DOHH2 (cell line): ENCODE results near the gene CSNK2A2.
A peak's percentile ranks its signal among the peaks of the same experiment; 100 is the strongest.

Experiments
- H3F3A ChIP-seq: fragments of 200-600 bp; sonication (generic), shearing (Covaris generic); 2 replicates; pipeline ENCODE4 v1.6.0; 2016; ENCODE audit warnings: antibody characterized with exemption, mild to moderate bottlenecking; ENCODE audit not compliant: control insufficient read depth, insufficient read depth
- H3K27ac ChIP-seq: fragments of 200-600 bp; sonication (generic); 2 replicates; pipeline ENCODE4 v1.5.1; 2014; ENCODE audit warnings: low read depth, mild to moderate bottlenecking, low read length, moderate library complexity
- H3K27me3 ChIP-seq: fragments of 200-600 bp; sonication (generic); 2 replicates; pipeline ENCODE4 v1.6.1; 2014; ENCODE audit warnings: mild to moderate bottlenecking, low read length, mixed read lengths; ENCODE audit not compliant: control insufficient read depth
- H3K36me3 ChIP-seq: fragments of 200-600 bp; sonication (generic); 2 replicates; pipeline ENCODE4 v1.6.1; 2014; ENCODE audit warnings: mild to moderate bottlenecking, low read length, moderate library complexity, mixed read lengths; ENCODE audit not compliant: control insufficient read depth
- H3K4me1 ChIP-seq: fragments of 200-600 bp; sonication (generic); 2 replicates; pipeline ENCODE4 v1.6.1; 2014; ENCODE audit warnings: mild to moderate bottlenecking, low read length, mixed read lengths; ENCODE audit not compliant: control insufficient read depth
- H3K4me2 ChIP-seq: fragments of 200-600 bp; sonication (generic); 2 replicates; pipeline ENCODE4 v1.6.0; 2014; ENCODE audit warnings: mild to moderate bottlenecking, low read length, moderate library complexity
- H3K4me3 ChIP-seq: fragments of 200-600 bp; sonication (generic); 2 replicates; pipeline ENCODE4 v1.5.1; 2014; ENCODE audit warnings: mild to moderate bottlenecking, low read length, mixed read lengths
- H3K79me2 ChIP-seq: fragments of 200-600 bp; sonication (generic); 2 replicates; pipeline ENCODE4 v1.6.1; 2014; ENCODE audit warnings: mild to moderate bottlenecking, low read length, mixed read lengths; ENCODE audit not compliant: control insufficient read depth
- H3K9me2 ChIP-seq: fragments of 200-600 bp; sonication (generic); replicated peaks from 2 replicates; pipeline ENCODE4 v1.6.1; 2014; ENCODE audit warnings: mild to moderate bottlenecking, low read length, mixed read lengths; ENCODE audit not compliant: control insufficient read depth
- H3K9me3 ChIP-seq: fragments of 200-600 bp; sonication (generic); 2 replicates; pipeline ENCODE4 v1.6.1; 2014; ENCODE audit warnings: antibody characterized with exemption, low read length, mixed read lengths; ENCODE audit not compliant: control insufficient read depth, insufficient read depth
- H4K20me1 ChIP-seq: fragments of 200-600 bp; sonication (generic); 2 replicates; pipeline ENCODE4 v1.6.0; 2014; ENCODE audit warnings: low read depth, mild to moderate bottlenecking, antibody characterized with exemption, low read length, moderate library complexity; ENCODE audit not compliant: control insufficient read depth, insufficient read depth
- CTCF ChIP-seq: fragments of 200-600 bp; sonication (generic); IDR thresholded peaks from one replicate; pipeline ENCODE4 v1.5.1; 2014; ENCODE audit warnings: antibody characterized with exemption, mild to moderate bottlenecking, low read depth, low read length; ENCODE audit not compliant: poor library complexity, severe bottlenecking
- EZH2phosphoT487 ChIP-seq: fragments of 200-600 bp; sonication (generic); IDR thresholded peaks from 2 replicates; pipeline ENCODE4 v1.6.1; 2017; ENCODE audit warnings: borderline replicate concordance, mild to moderate bottlenecking, antibody characterized with exemption, low read length, moderate library complexity, mixed read lengths

Gene CSNK2A2

GRCh38 chr16:58198022-58198683, at the start of gene CSNK2A2:
TSS of gene CSNK2A2 (minus strand) at chr16:58198106. CDS start at chr16:58197736, 370 bp downstream.
- peak within 1 kb of the TSS; percentile 83 for H3K4me3 ChIP-seq
- no peak for TF ChIP-seq EZH2phosphoT487
- TF ChIP-seq CTCF, result no peak
- no peaks in the 10 kb centered on the region for H3K9me3 ChIP-seq
- H3K27ac ChIP-seq, result no peak within 1 kb of the TSS
- H3K27me3 ChIP-seq, result peaks cover 4% of the 10 kb centered on the region; the same call in 1 of the 2 replicates
- H3K9me2 ChIP-seq, result no peaks in the 10 kb centered on the region
- H3F3A ChIP-seq, result no peaks in the 10 kb centered on the region
- peaks cover 44% of the 10 kb centered on the region for H3K79me2 ChIP-seq
- peak within 1 kb of the TSS; percentile 93 for H3K4me2 ChIP-seq
- H3K4me1 ChIP-seq, result peaks cover 21% of the 10 kb centered on the region
- H3K36me3 ChIP-seq, result peaks cover 37% of the 10 kb centered on the region
- H4K20me1 ChIP-seq, result peaks cover 16% of the 10 kb centered on the region; the same call in 1 of the 2 replicates

- Histone ChIP-seq H3K4me1 (peaks cover 13% of the 10 kb centered on the region), H3K9me2 (no peaks in the 10 kb centered on the region), H3K36me3 (no peaks in the 10 kb centered on the region), H3F3A (no peaks in the 10 kb centered on the region), H3K79me2 (no peaks in the 10 kb centered on the region), H3K4me2 (peak overlapping the region; percentile 50), H3K27me3 (0 out of 2 replicates have a peak, but pooled peaks cover 8% of the 10 kb centered on the region), H3K9me3 (no peaks in the 10 kb centered on the region), H3K27ac (no peak overlapping the region), H3K4me3 (peak overlapping the region; percentile 23), H4K20me1 (no peaks in the 10 kb centered on the region)
- TF ChIP-seq EZH2phosphoT487 (no peak), CTCF (peak; percentile 15)
Measured at GRCh38 chr16:58243528-58244004, 45.7 kb upstream of the CSNK2A2 start.

- H3K4me3 ChIP-seq, result peak overlapping the region; percentile 72
- H4K20me1 ChIP-seq, result no peaks in the 10 kb centered on the region
- no peak overlapping the region for H3K27ac ChIP-seq
- H3K4me2 ChIP-seq, result peak overlapping the region; percentile 79
- H3K4me1 ChIP-seq, result peaks cover 12% of the 10 kb centered on the region
- H3K79me2 ChIP-seq, result no peaks in the 10 kb centered on the region
- no peaks in the 10 kb centered on the region for H3K36me3 ChIP-seq
- TF ChIP-seq EZH2phosphoT487, result no peak
- H3K27me3 ChIP-seq, result peaks cover 19% of the 10 kb centered on the region
- no peaks in the 10 kb centered on the region for H3K9me2 ChIP-seq
- no peaks in the 10 kb centered on the region for H3K9me3 ChIP-seq
- no peaks in the 10 kb centered on the region for H3F3A ChIP-seq
Measured at GRCh38 chr16:58236831-58237230, 38.9 kb upstream of the CSNK2A2 start.

- Histone ChIP-seq H4K20me1 (no peaks in the 10 kb centered on the region), H3K27me3 (peaks cover 19% of the 10 kb centered on the region), H3K4me3 (peak overlapping the region; percentile 72), H3K4me2 (peak overlapping the region; percentile 79), H3K4me1 (peaks cover 12% of the 10 kb centered on the region), H3K9me3 (no peaks in the 10 kb centered on the region), H3F3A (no peaks in the 10 kb centered on the region), H3K27ac (no peak overlapping the region), H3K36me3 (no peaks in the 10 kb centered on the region), H3K79me2 (no peaks in the 10 kb centered on the region), H3K9me2 (no peaks in the 10 kb centered on the region)
- TF ChIP-seq EZH2phosphoT487, result no peak
- no peak for TF ChIP-seq CTCF
Measured at GRCh38 chr16:58236231-58236690, 38.4 kb upstream of the CSNK2A2 start.
